ENCODE data around the gene TRNP1. TPM values are rescaled to one million over a fixed set of nuclear protein-coding genes. Genes with fewer than 3 reads are reported as not detected.
A peak's percentile ranks its signal among the peaks of the same experiment; 100 is the strongest.

Gene TRNP1
- total RNA-seq, 2 donors from 2014 or later: not detected

GRCh38 chr1:26959722-26960624 is 33.5 kb upstream of the TRNP1 start, which contains the start of gene KDF1:
Gene KDF1, minus strand, starts transcription at chr1:26960468. Its CDS starts 8,088 bp downstream, at chr1:26952380.
- Mint-ChIP-seq H3K4me1 (peaks cover 5% of the 10 kb centered on the region), H3K27ac (peak within 1 kb of the TSS; percentile 80), H3K36me3 (ENCODE audit: low read depth) (no peaks in the 10 kb centered on the region), H3K9me3 (no peaks in the 10 kb centered on the region), H3K27me3 (peaks cover 14% of the 10 kb centered on the region), H3K4me3 (peak within 1 kb of the TSS; percentile 82)
- ATAC-seq (replicated peaks): peak; percentile 82

- peak overlapping the region; percentile 82 for H3K4me3 Mint-ChIP-seq
- peak overlapping the region; percentile 80 for H3K27ac Mint-ChIP-seq
- no peak for ATAC-seq (replicated peaks)
- no peaks in the 10 kb centered on the region for H3K9me3 Mint-ChIP-seq
- H3K36me3 Mint-ChIP-seq (ENCODE audit: low read depth): no peaks in the 10 kb centered on the region
- peaks cover 5% of the 10 kb centered on the region for H3K4me1 Mint-ChIP-seq
- H3K27me3 Mint-ChIP-seq: peaks cover 14% of the 10 kb centered on the region
Observed at GRCh38 chr1:26960625-26960966, 32.9 kb upstream of the TRNP1 start.

- no peak overlapping the region for H3K27ac Mint-ChIP-seq
- H3K27me3 Mint-ChIP-seq: peaks cover 20% of the 10 kb centered on the region
- no peaks in the 10 kb centered on the region for H3K9me3 Mint-ChIP-seq
- H3K36me3 Mint-ChIP-seq (ENCODE audit: low read depth): no peaks in the 10 kb centered on the region
- no peak overlapping the region for H3K4me3 Mint-ChIP-seq
- no peak for ATAC-seq (replicated peaks)
- H3K4me1 Mint-ChIP-seq: peaks cover 5% of the 10 kb centered on the region
Observed at GRCh38 chr1:26961826-26962225, 31.7 kb upstream of the TRNP1 start.

DNA sequence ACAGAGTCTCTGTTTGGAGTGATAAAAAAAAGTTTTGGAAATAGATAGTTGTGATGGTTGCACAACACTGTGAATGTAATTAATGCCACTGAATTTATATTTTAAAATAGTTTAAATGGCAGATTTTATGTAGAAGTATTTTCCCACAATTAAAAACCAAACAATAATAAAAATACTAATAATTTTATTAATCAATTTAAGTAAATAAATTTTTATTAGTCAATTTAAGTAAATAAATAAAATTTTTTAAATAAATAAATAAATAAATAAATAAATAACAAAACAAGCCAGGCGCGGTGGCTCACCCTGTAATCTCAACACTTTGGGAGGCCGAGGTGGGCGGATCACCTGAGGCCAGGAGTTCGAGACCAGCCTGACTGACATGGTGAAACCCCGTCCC is 28.3 kb upstream of the TRNP1 start:
- Mint-ChIP-seq H3K4me3 (no peak overlapping the region), H3K9me3 (no peaks in the 10 kb centered on the region), H3K36me3 (ENCODE audit: low read depth) (no peaks in the 10 kb centered on the region), H3K27ac (no peak overlapping the region), H3K4me1 (peaks cover 5% of the 10 kb centered on the region), H3K27me3 (peaks cover 25% of the 10 kb centered on the region)
- ATAC-seq (replicated peaks): no peak

DNA sequence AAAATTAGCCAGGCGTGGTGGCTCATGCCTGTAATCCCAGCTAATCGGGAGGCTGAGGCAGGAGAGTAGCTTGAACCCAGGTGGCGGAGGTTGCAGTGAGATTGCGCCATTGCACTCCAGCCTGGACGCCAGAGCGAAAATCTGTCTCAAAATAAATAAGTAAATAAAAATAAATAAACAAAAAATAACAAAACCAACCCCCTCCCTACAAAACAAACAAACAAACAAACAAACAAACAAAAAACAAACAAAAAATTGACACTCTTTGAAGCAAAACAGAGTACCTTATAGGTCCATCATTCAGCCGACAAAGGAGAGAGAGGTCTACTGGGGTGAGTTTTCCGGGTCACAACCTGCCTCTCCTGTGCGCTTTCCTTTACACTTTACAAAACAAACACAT is 27.9 kb upstream of the TRNP1 start:
- Mint-ChIP-seq H3K27ac (no peak overlapping the region), H3K27me3 (peaks cover 23% of the 10 kb centered on the region), H3K4me3 (no peak overlapping the region), H3K36me3 (ENCODE audit: low read depth) (no peaks in the 10 kb centered on the region), H3K9me3 (no peaks in the 10 kb centered on the region), H3K4me1 (peaks cover 3% of the 10 kb centered on the region)
- no peak for ATAC-seq (replicated peaks)

DNA sequence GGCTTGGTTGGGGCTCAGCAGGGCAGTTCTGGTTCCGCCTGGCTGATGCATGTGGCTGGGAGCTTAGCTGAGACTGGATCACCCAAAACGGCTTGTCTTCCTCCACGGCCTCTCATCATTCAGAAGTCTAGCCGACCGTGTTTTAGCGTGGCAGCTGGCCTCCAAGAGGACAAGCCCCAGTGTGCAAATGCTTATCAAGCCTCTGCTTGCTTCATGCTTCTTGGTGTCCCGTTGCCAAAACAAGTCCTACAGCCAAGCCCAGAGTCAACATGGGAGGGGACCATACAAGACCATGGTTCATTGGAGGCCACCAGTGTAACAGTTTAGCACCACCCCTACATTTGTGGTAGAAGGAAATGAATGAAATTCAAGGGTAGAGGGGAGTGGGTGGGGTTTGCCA is 22.7 kb upstream of the TRNP1 start:
- ATAC-seq (replicated peaks): no peak
- no peaks in the 10 kb centered on the region for H3K36me3 Mint-ChIP-seq (ENCODE audit: low read depth)

DNA sequence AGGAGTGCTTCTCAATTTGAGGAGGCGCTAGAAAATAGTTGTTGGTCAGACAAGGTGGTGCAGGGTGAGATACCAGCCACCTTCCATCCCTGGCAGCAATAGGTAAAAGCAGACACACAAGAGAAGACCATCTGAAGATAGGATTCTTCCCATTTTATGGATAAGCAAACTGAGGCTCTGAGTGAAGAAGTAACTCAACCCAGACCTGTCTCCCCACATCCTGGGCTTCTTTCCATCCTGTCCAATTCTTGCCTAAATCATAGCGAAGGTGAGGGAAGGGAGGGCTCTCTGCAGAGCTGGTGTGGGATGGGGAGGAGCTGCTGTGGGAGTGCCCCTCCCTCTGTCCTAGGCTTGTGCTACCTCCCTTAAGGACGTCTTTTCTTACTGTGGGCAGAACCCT is 21.9 kb upstream of the TRNP1 start:
- no peak for ATAC-seq (replicated peaks)
- Mint-ChIP-seq H3K27me3 (peaks cover 7% of the 10 kb centered on the region), H3K9me3 (no peaks in the 10 kb centered on the region)

More for the DNA sequence above, 22.7 kb upstream of the TRNP1 start:
- H3K27me3 Mint-ChIP-seq: peaks cover 10% of the 10 kb centered on the region
- no peaks in the 10 kb centered on the region for H3K4me1 Mint-ChIP-seq
- no peaks in the 10 kb centered on the region for H3K9me3 Mint-ChIP-seq
- H3K4me3 Mint-ChIP-seq: no peak overlapping the region
- H3K27ac Mint-ChIP-seq: no peak overlapping the region

DNA sequence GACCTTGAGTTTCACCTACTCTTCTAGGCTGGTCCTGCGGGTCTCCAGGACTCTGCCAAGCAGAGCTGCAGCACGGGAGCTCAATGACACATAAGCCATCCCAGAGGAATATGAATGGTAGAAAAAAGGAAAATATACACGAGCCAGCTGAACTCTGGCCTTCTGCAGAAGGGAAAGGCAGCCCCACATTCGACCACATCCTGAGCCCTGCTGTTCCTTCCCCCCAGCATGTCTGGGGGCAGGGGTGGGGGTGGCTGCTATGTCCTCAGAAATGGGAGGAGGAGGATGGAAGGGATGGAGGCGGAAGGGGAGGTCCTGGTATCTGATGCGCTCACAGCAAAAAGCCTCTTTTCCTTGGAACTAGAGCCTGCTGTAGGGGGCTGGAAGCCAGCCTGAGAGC is 21.1 kb upstream of the TRNP1 start:
- Mint-ChIP-seq H3K4me1 (no peaks in the 10 kb centered on the region), H3K9me3 (no peaks in the 10 kb centered on the region), H3K27ac (no peak overlapping the region), H3K27me3 (peaks cover 4% of the 10 kb centered on the region), H3K4me3 (no peak overlapping the region), H3K36me3 (ENCODE audit: low read depth) (no peaks in the 10 kb centered on the region)
- no peak for ATAC-seq (replicated peaks)

More for the DNA sequence above, 21.9 kb upstream of the TRNP1 start:
- Mint-ChIP-seq H3K36me3 (ENCODE audit: low read depth) (no peaks in the 10 kb centered on the region), H3K4me1 (no peaks in the 10 kb centered on the region), H3K4me3 (no peak overlapping the region), H3K27ac (no peak overlapping the region)

DNA sequence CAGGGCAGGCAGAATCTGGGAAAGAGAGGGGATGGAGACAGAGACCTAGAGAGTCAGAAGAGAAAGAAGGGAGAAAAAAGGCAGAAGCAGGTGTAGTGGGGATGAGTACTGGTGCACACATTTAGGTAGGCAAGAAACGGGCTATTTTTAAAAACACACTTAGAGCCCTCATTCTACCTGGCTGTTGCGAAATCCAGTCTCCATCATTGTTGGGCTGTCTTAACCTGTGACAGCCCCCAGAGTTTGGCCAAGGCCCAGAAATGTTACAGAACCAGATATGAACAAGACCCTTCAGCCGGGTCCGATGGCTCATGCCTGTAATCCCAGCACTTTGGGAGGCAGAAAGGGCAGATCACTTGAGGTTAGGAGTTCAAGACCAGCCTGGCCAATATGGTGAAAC is 20.7 kb upstream of the TRNP1 start:
- peaks cover 4% of the 10 kb centered on the region for H3K27me3 Mint-ChIP-seq
- no peaks in the 10 kb centered on the region for H3K9me3 Mint-ChIP-seq
- H3K4me3 Mint-ChIP-seq: no peak overlapping the region
- ATAC-seq (replicated peaks): no peak
- no peak overlapping the region for H3K27ac Mint-ChIP-seq
- H3K36me3 Mint-ChIP-seq (ENCODE audit: low read depth): no peaks in the 10 kb centered on the region
- H3K4me1 Mint-ChIP-seq: no peaks in the 10 kb centered on the region

DNA sequence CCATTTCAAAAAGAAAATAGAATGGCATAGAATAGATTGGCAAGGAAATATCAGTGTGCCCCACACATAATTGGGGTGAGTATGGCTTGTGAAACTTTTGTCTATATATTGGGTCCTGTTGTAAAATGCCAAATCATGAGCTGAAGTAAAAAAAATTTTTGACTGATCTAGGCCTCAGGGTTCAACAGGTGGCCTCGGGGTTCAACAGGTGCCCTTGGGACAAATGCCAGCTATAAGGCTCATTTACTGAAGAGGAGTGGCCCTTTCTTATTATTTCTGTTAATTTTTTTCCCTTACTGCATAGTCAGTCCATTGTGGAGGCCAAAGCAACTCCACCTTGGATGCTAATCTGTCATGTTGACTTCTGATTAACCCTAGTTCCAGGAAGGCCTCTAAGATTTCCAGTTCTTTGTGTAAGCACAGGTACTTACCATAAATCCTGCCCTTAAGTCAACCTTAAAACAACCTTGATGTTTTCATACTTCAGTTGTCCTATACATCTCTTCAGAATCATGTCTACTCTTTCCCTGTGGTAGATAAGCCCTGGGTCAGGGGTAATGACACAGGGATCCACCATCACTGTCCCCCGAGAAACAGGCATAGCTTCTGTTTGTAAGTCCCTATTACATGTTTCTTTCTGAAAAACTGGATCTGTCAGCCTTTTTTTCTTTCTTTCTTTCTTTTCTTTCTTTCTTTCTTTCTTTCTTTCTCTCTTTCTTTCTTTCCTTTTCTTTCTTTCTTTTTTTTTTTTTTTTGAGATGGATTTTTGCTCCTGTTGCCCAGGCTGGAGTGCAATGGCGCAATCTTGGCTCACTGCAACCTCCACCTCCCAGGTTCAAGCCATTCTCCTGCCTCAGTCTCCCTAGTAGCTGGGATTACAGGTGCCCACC is 16.6 kb upstream of the TRNP1 start:
- Mint-ChIP-seq H3K27me3 (no peaks in the 10 kb centered on the region), H3K36me3 (ENCODE audit: low read depth) (no peaks in the 10 kb centered on the region), H3K27ac (no peak overlapping the region), H3K4me3 (no peak overlapping the region), H3K9me3 (no peaks in the 10 kb centered on the region), H3K4me1 (no peaks in the 10 kb centered on the region)
- no peak for ATAC-seq (replicated peaks)

- Mint-ChIP-seq H3K4me3 (no peak overlapping the region), H3K9me3 (no peaks in the 10 kb centered on the region), H3K27me3 (no peaks in the 10 kb centered on the region), H3K27ac (no peak overlapping the region), H3K4me1 (no peaks in the 10 kb centered on the region), H3K36me3 (ENCODE audit: low read depth) (no peaks in the 10 kb centered on the region)
- ATAC-seq (replicated peaks): no peak
Observed at GRCh38 chr1:26978901-26979300, 14.6 kb upstream of the TRNP1 start.

DNA sequence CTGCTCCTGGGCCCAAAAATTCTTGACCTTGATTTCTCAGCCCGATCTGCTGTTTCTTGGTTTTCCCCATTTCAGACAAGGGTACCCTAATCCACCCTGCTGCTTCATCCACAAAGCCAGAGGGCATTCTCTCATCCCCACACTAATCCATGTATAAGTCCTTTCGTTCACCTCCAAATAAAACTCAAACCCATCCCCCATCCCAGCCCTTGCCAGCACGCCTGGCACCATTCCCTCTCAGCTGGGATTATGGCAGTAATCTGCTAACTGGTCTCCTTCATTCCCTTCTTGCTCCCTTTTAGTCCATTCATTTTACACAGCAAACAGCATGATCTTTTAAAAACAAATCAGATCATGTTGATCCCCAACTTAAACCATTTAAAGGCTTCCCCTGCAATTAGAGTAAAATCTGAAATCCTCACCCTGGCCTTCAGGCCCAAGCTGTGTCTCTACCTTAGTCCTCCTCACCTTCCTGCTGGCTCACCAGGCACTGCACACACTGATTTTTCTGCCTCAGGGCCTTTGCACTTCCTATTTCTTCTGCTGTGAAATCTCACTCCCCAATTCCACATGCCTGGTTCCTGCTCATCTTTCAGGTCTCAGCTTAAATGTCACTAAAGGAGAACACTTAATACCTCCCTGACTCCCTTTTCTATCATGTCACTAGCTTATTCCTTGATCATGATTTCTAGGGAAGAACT is 12.2 kb upstream of the TRNP1 start:
- no peaks in the 10 kb centered on the region for H3K9me3 Mint-ChIP-seq
- no peaks in the 10 kb centered on the region for H3K36me3 Mint-ChIP-seq (ENCODE audit: low read depth)
- no peak for ATAC-seq (replicated peaks)
- no peaks in the 10 kb centered on the region for H3K4me1 Mint-ChIP-seq
- peaks cover 7% of the 10 kb centered on the region for H3K27me3 Mint-ChIP-seq
- no peak overlapping the region for H3K4me3 Mint-ChIP-seq
- no peak overlapping the region for H3K27ac Mint-ChIP-seq

DNA sequence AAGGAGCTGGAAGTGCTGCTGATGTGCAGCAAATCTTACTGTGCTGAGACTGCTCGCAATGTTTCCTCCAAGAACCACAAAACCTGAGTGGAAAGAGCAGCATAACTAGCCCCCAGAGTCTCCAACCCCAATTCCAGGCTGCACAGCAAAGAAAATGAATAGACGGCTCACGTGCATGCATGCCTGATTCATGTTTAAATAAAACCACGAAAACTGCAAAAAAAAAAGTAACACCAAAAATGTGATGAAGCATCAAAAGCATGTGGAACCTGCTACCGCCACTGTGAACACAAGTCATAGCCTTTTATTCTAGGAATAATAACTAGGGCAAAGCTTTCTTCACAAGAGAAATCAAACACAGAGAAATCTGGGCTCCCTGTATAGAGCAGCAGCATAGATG is 9.6 kb upstream of the TRNP1 start:
- H3K9me3 Mint-ChIP-seq: no peaks in the 10 kb centered on the region
- H3K27ac Mint-ChIP-seq: no peak overlapping the region
- H3K36me3 Mint-ChIP-seq (ENCODE audit: low read depth): no peaks in the 10 kb centered on the region
- no peak overlapping the region for H3K4me3 Mint-ChIP-seq
- no peak for ATAC-seq (replicated peaks)
- H3K4me1 Mint-ChIP-seq: no peaks in the 10 kb centered on the region
- H3K27me3 Mint-ChIP-seq: peaks cover 7% of the 10 kb centered on the region

DNA sequence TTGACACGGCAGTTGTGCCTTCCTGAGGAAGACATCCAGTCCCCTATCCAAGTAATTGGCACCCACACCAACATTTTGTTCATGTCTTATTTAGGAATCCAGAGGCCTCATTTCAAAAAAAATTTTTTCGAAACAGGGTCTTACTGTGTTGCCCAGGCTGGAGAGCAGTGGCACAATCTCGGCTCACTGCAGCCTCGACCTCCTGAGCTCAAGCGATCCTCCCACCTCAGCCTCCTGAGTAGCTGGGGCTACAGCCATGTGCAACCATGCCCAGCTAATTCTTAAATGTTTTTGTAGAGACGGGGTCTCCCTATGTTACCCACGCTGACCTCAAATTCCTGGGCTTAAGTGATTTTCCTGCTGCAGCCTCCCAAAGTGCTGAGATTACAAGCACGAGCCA is 9.2 kb upstream of the TRNP1 start:
- Mint-ChIP-seq H3K27ac (no peak overlapping the region), H3K9me3 (no peaks in the 10 kb centered on the region), H3K4me1 (no peaks in the 10 kb centered on the region), H3K4me3 (no peak overlapping the region), H3K27me3 (peaks cover 7% of the 10 kb centered on the region), H3K36me3 (ENCODE audit: low read depth) (no peaks in the 10 kb centered on the region)
- ATAC-seq (replicated peaks): no peak
